Right lobe of liver (tissue), 6 donors: Measurements from ENCODE around the gene TJP2. TPM values are rescaled to one million over a fixed set of nuclear protein-coding genes. Genes with fewer than 3 reads are reported as not detected.
A peak's percentile ranks its signal among the peaks of the same experiment; 100 is the strongest.

Experiments used
- ATAC-seq, 4 donors: fragments of 200-7000 bp; cut with Tn5 transposase; one replicate each; pipeline ENCODE4 v1.9.1; 2020; ENCODE audit warnings: mild to moderate bottlenecking in 4 of 4, moderate library complexity in 4 of 4
- DNase-seq, 3 donors: peaks; one replicate each; pipeline ENCODE4 v3.0.0-alpha.2; 2020
- H3K27ac ChIP-seq, 3 donors: fragments of 200-600 bp; one replicate each; pipeline ENCODE4 v1.8.0; 2022
- H3K27me3 ChIP-seq, 2 donors: fragments of 200-600 bp; one replicate each; pipeline ENCODE4 v1.8.0; 2022
- H3K36me3 ChIP-seq, 4 donors: fragments of 200-600 bp; sonication (generic) in 1 of 4; one replicate each; pipeline versions ENCODE4 v1.5.1 to v1.8.0; 2017 to 2022; ENCODE audit warnings: control low read depth in 1 of 4
- H3K4me1 ChIP-seq, 4 donors: fragments of 200-600 bp; sonication (generic) in 1 of 4; one replicate each; pipeline versions ENCODE4 v1.5.1 to v1.8.0; 2017 to 2022; ENCODE audit warnings: control low read depth in 1 of 4
- H3K4me3 ChIP-seq, 3 donors: fragments of 200-600 bp; one replicate each; pipeline ENCODE4 v1.8.0; 2022
- H3K9me3 ChIP-seq, 4 donors: fragments of 200-600 bp; sonication (generic) in 1 of 4; one replicate each; pipeline versions ENCODE4 v1.5.1 to v1.8.0; 2017 to 2022; ENCODE audit warnings: control low read depth in 1 of 4
- CTCF ChIP-seq, 4 donors: fragments of 200-600 bp in 3 of 4; fragments of 450-650 bp in 1 of 4; IDR thresholded peaks; one replicate each; pipeline versions ENCODE4 v1.5.1 to v1.8.0; 2016 to 2022; ENCODE audit warnings: antibody characterized with exemption in 4 of 4, mild to moderate bottlenecking in 2 of 4
- POLR2A ChIP-seq: fragments of 450-650 bp; IDR thresholded peaks from one replicate; pipeline ENCODE4 v1.6.1; 2017; ENCODE audit warnings: antibody characterized with exemption, mild to moderate bottlenecking
- WGBS: methylation state at CpG from one replicate; pipeline ENCODE4 v1.1.6; 2018; ENCODE audit warnings: low coverage, low lambda C conversion rate; ENCODE audit not compliant: insufficient coverage; ENCODE audit errors: missing lambda C conversion rate; 5-methylcytosine and 5-hydroxymethylcytosine counted together
- intact Hi-C, 2 donors: fragments of 100-400 bp; cut with DNase I; formaldehyde crosslinking; loops; one replicate each; pipeline versions ENCODE4 v1.11.2 to v1.14.1; 2022
- total RNA-seq, 6 experiments: library from RNA; depleted of rRNA in 2 of 6; stranded (reverse); fragments of >200 nt in 2 of 6; fragmentation: NEBNext Ultra II Directional in 3 of 6; extraction: Animal tissue kit (Norgen Biotek cat#: 25700) in 3 of 6; gene quantifications; one replicate each; pipeline versions ENCODE4 v1.1.0 to v1.2.4, GENCODE V29; 2016 to 2023
- donor health status: DM: no; HTN: yes; CAD: no.
- donor health status: DM: no; HTN: no; CAD: no.
- donor health status: DM: no; HTN: no; CAD: no.
- donor health status: DM: no; HTN: yes; CAD: no.
- donor health status: DM: no; HTN: yes; CAD: no.

Gene TJP2
- total RNA-seq, 6 experiments from 2014 or later = 62.0 to 129 (median 81.7) TPM

- Histone ChIP-seq H3K4me3 (no peak overlapping the region), H3K27ac (no peak overlapping the region), H3K4me1 (peaks cover 2 to 18% (median 5%) of the 10 kb centered on the region in 4 donors), H3K36me3 (no peaks in the 10 kb centered on the region), H3K9me3 (no peaks in the 10 kb centered on the region), H3K27me3 (no peaks in the 10 kb centered on the region)
- ATAC-seq = peak; percentile 34 to 67 (median 48)
- DNase-seq = peak in 1 of 3 donors; percentile 53
- TF ChIP-seq CTCF (IDR thresholded peaks at IDR 0.05) = no peak
- TF ChIP-seq POLR2A = no peak
- intact Hi-C loops = no loop called here
- 77% methylated on average over 10 of the region's 11 CpGs for WGBS
These were observed 26.8 kb upstream of the TJP2 start for GRCh38 chr9:69147041-69147834.

GRCh38 chr9:69149321-69149807 lies 24.7 kb upstream of the TJP2 start:
- no peak overlapping the region for H3K27ac ChIP-seq
- no peaks in the 10 kb centered on the region for H3K9me3 ChIP-seq
- intact Hi-C loops = no loop called here
- TF ChIP-seq POLR2A = no peak
- TF ChIP-seq CTCF (IDR thresholded peaks at IDR 0.05) = no peak
- WGBS = 27% methylated on average over 7 of the region's 7 CpGs
- DNase-seq = no peak
- no peaks in the 10 kb centered on the region for H3K36me3 ChIP-seq
- H3K4me1 ChIP-seq = peaks cover 2 to 30% (median 15%) of the 10 kb centered on the region in 4 donors
- H3K4me3 ChIP-seq = no peak overlapping the region
- no peaks in the 10 kb centered on the region for H3K27me3 ChIP-seq
- peak in 1 of 4 donors; percentile 6 for ATAC-seq

GRCh38 chr9:69151506-69151905 lies 22.6 kb upstream of the TJP2 start:
- peaks cover 2 to 45% (median 21%) of the 10 kb centered on the region in 4 donors for H3K4me1 ChIP-seq
- intact Hi-C loops = no loop called here
- H3K27ac ChIP-seq = no peak overlapping the region
- 59% methylated on average over 6 of the region's 7 CpGs for WGBS
- DNase-seq (no peak), ATAC-seq (no peak)
- TF ChIP-seq CTCF (IDR thresholded peaks at IDR 0.05) (no peak), POLR2A (no peak)
- no peak overlapping the region for H3K4me3 ChIP-seq
- H3K27me3 ChIP-seq = no peaks in the 10 kb centered on the region
- H3K36me3 ChIP-seq = no peaks in the 10 kb centered on the region
- H3K9me3 ChIP-seq = no peaks in the 10 kb centered on the region

DNA sequence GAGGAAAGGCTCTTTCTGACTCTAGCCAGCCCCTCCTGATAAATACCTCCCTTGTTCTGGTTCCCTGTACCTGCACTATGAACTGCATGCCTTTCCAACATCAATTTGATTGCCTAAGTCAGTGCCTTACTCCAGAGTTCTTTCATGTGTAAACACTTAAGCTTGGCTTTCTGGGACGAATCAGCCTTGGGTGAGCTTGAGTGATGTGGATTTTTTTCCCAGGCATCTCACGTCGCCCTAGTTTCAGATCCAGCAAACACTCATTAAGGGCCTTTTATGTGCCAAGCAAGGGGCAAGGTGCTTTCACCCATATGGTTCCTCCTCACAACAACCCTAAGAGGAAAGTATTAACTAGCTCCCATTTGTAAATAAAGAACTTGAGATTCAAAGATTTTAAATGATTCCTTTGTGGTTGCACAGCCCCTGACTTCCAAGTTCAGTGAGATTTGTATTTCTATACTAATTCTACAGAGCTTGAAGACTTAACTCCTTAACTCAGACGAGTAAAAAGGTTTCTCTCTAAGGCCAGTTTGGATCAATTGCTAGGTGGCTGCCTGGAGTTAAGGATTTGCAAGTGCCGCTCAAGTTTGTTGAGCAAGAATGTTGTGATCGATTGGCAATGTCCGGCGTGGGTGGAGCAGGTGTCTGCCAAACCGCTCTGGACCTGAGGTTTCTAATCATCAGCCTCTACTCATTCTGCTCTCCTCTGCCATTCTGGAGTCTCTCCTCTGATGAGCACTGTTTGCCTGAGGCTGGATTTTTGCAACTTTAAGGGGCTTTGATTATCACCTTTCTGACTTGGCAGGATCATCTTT lies 20.2 kb upstream of the TJP2 start:
- peak; percentile 73 to 86 (median 85) for ATAC-seq
- H3K27ac ChIP-seq = peak overlapping the region in 2 of 3 donors; percentile 0 to 62
- H3K4me1 ChIP-seq = peaks cover 1 to 45% (median 21%) of the 10 kb centered on the region in 4 donors
- no peak for TF ChIP-seq POLR2A
- no peak for TF ChIP-seq CTCF (IDR thresholded peaks at IDR 0.05)
- WGBS = 19% methylated on average over 7 of the region's 9 CpGs
- H3K4me3 ChIP-seq = peak overlapping the region in 1 of 3 donors; percentile 8
- no peaks in the 10 kb centered on the region for H3K9me3 ChIP-seq
- intact Hi-C loops = no loop called here
- no peaks in the 10 kb centered on the region for H3K36me3 ChIP-seq
- H3K27me3 ChIP-seq = no peaks in the 10 kb centered on the region
- DNase-seq = peak; percentile 62 to 81 (median 66)
